Nephron progenitor cell (in vitro differentiated cells): Measurements from ENCODE around the gene TBC1D16.
A peak's percentile ranks its signal among the peaks of the same experiment; 100 is the strongest.

Source experiments
- DNase-seq: peaks from one replicate; pipeline ENCODE4 v3.0.0; 2021
- H3K27ac Mint-ChIP-seq: 2 replicates; pipeline ENCODE4 v1.8.0; 2021; ENCODE audit warnings: mild to moderate bottlenecking, moderate library complexity, mixed read lengths
- H3K27me3 Mint-ChIP-seq: 2 replicates; pipeline ENCODE4 v1.8.0; 2021; ENCODE audit warnings: mild to moderate bottlenecking, low read depth, mixed read lengths; ENCODE audit not compliant: poor library complexity
- H3K36me3 Mint-ChIP-seq: 2 replicates; pipeline ENCODE4 v1.8.0; 2021; ENCODE audit warnings: low read depth, mixed read lengths
- H3K4me1 Mint-ChIP-seq: 2 replicates; pipeline ENCODE4 v1.8.0; 2021; ENCODE audit warnings: mixed read lengths
- H3K4me3 Mint-ChIP-seq: 2 replicates; pipeline ENCODE4 v1.8.0; 2021; ENCODE audit warnings: mild to moderate bottlenecking, moderate library complexity, mixed read lengths
- H3K9me3 Mint-ChIP-seq: 2 replicates; pipeline ENCODE4 v1.8.0; 2021; ENCODE audit warnings: mild to moderate bottlenecking, moderate library complexity, mixed read lengths
- TF ChIP-seq, protein P1 (sequence below): fragments of 200-600 bp; sonication (generic); IDR thresholded peaks from 2 replicates; pipeline ENCODE4 v1.5.0; 2021; ENCODE audit warnings: antibody characterized with exemption

The TBC1D16 gene

DNA sequence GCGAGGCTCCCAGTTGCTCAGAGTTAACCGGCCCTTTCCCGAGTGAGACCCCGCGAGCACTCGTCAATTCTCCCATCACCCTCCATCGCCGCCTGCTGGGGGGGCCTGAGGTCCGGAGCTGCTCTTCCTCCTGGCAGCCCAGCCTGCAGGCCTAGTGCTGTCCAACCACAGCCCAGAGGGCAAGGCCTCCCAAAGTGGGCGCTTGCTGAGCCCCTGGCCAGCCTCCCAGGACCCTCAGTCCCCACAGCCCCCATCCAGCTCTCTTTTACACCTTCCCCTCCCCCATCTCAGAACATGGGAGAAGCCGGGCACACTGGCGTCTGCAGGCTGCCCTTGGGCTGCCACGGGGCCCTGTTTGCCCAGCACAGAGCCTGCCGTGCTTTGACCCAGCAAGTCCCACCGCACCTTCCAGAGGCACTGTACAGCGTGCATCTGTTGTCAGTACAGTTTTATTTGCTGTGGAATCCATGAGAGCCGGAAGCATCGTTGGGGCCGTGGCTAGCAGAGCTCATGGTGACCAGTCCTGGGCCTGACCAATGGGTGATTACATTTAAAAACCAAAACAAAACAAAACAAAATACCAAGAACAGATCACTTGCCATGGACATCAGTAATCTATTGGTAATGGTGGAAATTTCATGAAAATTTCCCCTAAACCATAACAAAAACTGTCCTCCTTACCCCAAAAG is 100.3 kb downstream of the TBC1D16 start:
- H3K36me3 Mint-ChIP-seq: peaks cover 17% of the 10 kb centered on the region
- H3K27ac Mint-ChIP-seq: peak overlapping the region; percentile 93
- no peak for DNase-seq
- peak overlapping the region; percentile 61 for H3K4me3 Mint-ChIP-seq
- TF ChIP-seq, protein P1, sequence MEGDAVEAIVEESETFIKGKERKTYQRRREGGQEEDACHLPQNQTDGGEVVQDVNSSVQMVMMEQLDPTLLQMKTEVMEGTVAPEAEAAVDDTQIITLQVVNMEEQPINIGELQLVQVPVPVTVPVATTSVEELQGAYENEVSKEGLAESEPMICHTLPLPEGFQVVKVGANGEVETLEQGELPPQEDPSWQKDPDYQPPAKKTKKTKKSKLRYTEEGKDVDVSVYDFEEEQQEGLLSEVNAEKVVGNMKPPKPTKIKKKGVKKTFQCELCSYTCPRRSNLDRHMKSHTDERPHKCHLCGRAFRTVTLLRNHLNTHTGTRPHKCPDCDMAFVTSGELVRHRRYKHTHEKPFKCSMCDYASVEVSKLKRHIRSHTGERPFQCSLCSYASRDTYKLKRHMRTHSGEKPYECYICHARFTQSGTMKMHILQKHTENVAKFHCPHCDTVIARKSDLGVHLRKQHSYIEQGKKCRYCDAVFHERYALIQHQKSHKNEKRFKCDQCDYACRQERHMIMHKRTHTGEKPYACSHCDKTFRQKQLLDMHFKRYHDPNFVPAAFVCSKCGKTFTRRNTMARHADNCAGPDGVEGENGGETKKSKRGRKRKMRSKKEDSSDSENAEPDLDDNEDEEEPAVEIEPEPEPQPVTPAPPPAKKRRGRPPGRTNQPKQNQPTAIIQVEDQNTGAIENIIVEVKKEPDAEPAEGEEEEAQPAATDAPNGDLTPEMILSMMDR: no peak
- H3K27me3 Mint-ChIP-seq: peaks cover 30% of the 10 kb centered on the region
- H3K4me1 Mint-ChIP-seq: peaks cover 95% of the 10 kb centered on the region
- no peaks in the 10 kb centered on the region for H3K9me3 Mint-ChIP-seq

DNA sequence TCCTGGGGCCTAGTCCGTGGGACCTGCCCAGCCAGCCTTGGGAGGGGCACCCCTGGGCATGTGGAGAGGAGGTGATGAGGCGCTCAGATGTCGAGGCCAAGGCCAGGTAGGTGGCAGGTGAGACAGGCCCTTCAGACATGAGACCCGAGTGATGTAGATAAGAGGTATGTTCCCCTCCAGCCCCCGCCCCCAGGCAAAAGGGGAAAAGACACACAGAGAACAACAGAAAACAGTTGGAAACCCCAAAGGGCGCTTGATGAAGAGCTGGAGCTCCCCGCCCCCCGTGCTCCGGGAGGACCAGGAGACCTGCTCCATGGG is 101.1 kb downstream of the TBC1D16 start:
- no peak for DNase-seq
- H3K4me1 Mint-ChIP-seq: peaks cover 88% of the 10 kb centered on the region
- no peak overlapping the region for H3K4me3 Mint-ChIP-seq
- no peaks in the 10 kb centered on the region for H3K9me3 Mint-ChIP-seq
- H3K27ac Mint-ChIP-seq: no peak overlapping the region
- TF ChIP-seq, protein P1: no peak
- peaks cover 10% of the 10 kb centered on the region for H3K36me3 Mint-ChIP-seq
- H3K27me3 Mint-ChIP-seq: peaks cover 34% of the 10 kb centered on the region

DNA sequence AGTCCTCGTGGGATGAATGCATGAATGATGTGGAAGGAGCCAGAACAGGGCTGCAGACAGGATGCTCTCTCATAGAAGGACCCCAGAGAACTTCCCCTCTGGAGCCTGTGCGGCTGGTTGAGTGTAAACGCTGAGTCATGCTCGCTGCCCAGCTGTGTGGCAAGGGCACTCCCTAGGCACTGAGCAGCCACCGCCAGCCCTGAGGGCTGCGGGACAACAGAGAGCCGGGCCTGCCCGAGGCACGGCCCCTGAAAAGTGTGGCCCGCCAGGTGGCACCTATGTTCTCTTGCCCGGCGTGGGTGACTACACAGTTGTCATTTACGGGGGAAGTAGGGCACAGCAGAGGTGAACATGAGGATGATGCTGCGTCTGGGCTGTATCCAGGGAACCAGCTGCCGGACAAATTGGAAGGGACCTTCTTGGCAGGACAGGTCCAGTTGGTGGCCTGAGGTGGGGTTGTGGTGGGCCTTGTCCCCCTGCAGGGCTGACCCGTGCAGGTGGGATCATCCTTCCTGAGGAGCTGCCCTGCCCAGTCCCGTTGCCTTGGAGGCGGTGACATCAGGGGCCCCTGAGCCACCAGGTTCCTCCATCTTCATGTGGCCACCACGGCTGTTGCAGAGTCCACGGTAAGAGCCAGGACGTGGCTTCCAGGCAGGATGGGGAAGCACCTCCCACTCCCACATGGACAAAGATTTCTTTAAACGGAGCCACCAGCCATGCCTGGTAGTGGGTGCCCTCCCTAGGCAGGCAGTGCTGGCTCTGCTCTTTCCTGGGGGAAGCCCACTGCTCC is 101.6 kb downstream of the TBC1D16 start:
- TF ChIP-seq, protein P1: no peak

DNA sequence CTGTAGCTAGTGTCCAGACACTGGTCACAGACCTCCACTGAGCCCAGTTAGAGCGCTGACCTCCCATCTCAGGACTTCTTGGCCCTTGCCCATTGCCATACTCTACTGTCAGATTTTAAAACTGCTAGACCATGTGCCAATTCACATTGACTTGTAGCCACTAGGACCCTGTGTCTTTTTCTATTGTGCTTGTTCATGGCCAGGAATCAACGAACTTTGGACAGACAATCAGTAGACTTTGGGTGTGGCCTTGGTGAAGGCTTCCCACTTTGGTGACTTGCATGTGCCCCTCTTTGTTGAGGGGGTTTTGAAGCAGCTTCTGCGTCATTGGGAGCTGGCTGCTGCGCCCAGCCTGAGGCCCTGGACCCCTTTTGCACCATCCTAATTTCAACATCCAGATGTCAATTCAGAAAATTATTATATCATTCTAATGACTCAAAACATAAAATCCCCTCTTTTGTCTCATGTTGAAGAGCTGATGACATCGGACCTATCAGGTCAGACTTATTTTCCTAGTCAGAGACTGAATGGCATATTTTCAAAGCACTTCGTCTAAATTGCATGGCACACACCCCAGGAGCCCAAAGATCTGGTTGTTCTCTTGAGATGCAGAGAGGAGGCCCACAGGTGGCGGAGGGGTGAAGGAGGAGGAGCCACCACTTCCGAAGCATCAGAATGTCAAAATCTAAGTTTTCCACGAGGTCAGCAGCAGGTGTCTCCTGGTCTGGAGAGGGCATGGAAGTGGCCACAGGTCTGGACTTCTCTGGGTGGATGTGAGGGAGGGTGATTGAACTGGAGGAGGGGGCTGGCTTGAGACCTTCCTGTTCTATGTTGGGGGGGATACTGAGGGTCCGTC is 103.0 kb downstream of the TBC1D16 start:
- Mint-ChIP-seq H3K27ac (no peak overlapping the region), H3K9me3 (no peaks in the 10 kb centered on the region), H3K36me3 (no peaks in the 10 kb centered on the region), H3K27me3 (peaks cover 52% of the 10 kb centered on the region), H3K4me1 (peaks cover 68% of the 10 kb centered on the region), H3K4me3 (peak overlapping the region; percentile 24)
- TF ChIP-seq, protein P1: no peak
- no peak for DNase-seq

More for the DNA sequence above, 101.6 kb downstream of the TBC1D16 start:
- Mint-ChIP-seq H3K36me3 (peaks cover 4% of the 10 kb centered on the region), H3K4me3 (no peak overlapping the region), H3K27ac (no peak overlapping the region), H3K9me3 (no peaks in the 10 kb centered on the region), H3K4me1 (peaks cover 82% of the 10 kb centered on the region), H3K27me3 (peaks cover 40% of the 10 kb centered on the region)
- no peak for DNase-seq

DNA sequence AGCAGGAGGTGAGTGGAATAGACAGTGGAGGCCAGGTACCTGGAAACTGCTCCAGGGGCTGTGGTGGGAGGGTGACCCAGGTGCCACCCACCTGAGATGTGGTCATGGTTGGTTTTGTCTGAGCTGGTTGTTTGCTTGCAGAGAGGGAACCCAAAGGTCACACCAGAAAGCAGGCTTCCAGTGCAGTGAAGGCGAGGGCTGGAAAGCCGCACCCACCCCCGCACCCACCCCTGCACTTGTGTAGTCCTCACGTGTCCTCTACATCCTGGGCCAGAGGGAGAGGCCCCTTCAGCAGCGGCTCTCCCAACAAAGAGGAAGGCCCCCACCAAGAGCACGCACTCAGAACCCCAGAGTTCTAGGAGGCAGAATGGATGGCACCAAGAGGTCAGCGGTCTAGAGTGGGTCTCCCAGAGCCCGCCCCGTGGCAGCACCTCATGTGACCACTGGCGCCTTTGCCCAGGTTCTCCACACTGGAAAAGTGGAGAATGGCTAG is 103.8 kb downstream of the TBC1D16 start:
- peaks cover 54% of the 10 kb centered on the region for H3K27me3 Mint-ChIP-seq
- H3K4me1 Mint-ChIP-seq: peaks cover 60% of the 10 kb centered on the region
- no peak overlapping the region for H3K4me3 Mint-ChIP-seq
- no peak for DNase-seq
- TF ChIP-seq, protein P1: no peak
- H3K36me3 Mint-ChIP-seq: no peaks in the 10 kb centered on the region
- H3K27ac Mint-ChIP-seq: no peak overlapping the region
- no peaks in the 10 kb centered on the region for H3K9me3 Mint-ChIP-seq
